ENCODE results near the gene TIMP4. TPM values are rescaled to one million over a fixed set of nuclear protein-coding genes. Genes with fewer than 3 reads are reported as not detected.

The TIMP4 gene
- total and polyA plus RNA-seq, 12 donors: 4.0 to 34.3 (median 9.7) TPM

- intact Hi-C loops (cut with DNase I): no loop called here
- no peak overlapping the region for H3K4me3 ChIP-seq
- H3K9me3 ChIP-seq (replicated peaks in 1 of 3): no peaks in the 10 kb centered on the region
- DNase-seq: no peak
- no peaks in the 10 kb centered on the region for H3K27me3 ChIP-seq
- peaks cover 0 to 10% of the 10 kb centered on the region in 2 donors for H3K4me1 ChIP-seq (replicated peaks in 1 of 2)
- WGBS, 4 donors: 72 to 77% (median 73%) methylated on average over 3 to 4 of the region's 4 CpGs
- H3K36me3 ChIP-seq (replicated peaks in 1 of 2): no peaks in the 10 kb centered on the region
- no peak for TF ChIP-seq CTCF (IDR thresholded peaks at IDR 0.05)
- no peak for TF ChIP-seq POLR2A (IDR thresholded peaks at IDR 0.05)
- H3K27ac ChIP-seq: peak overlapping the region in 1 of 5 donors; percentile 27
These were observed 9.7 kb downstream of the TIMP4 start for GRCh38 chr3:12149029-12149428.

DNA sequence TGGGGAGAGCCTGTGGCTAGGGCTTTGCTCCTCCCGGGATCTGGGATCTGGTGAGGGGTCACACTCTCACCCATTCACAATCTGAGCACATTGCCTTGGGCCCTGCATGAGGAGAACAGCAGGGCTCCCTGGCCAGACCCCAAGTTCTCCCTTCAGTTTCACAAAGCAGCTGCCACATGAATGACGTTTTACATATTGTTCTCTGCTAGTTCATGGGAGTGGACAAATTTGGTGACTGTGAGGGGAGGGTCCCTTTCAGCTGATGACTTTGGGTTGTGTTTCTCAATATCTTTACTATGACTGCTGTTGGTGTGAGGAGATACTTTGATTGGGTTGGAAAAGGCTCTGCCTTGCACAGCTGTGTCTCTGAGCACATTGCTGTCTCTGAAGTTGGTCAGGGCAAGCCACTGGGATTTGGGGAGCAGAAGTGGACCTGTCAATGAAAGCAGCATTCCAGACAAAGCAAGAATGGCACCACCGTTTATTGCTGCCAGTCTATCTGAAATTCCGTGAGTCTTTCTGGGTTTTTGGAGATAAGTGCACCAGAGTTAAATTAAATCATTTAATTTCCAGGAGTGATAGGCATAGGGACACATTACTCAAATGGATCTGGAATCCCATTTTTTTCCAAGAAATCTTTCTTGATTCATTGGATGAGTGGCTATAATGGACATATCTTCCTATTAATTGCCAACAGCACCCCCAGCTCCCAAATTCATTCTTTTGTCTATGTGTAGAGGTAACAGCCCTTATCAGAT is 10.3 kb downstream of the TIMP4 start:
- Histone ChIP-seq H3K4me3 (no peak overlapping the region), H3K27me3 (no peaks in the 10 kb centered on the region), H3K9me3 (replicated peaks in 1 of 3) (no peaks in the 10 kb centered on the region), H3K36me3 (replicated peaks in 1 of 2) (no peaks in the 10 kb centered on the region), H3K4me1 (replicated peaks in 1 of 2) (peaks cover 0 to 17% of the 10 kb centered on the region in 2 donors), H3K27ac (peak overlapping the region in 1 of 5 donors; percentile 27)
- WGBS, 4 donors: 53 to 69% (median 66%) methylated on average over 4 of the region's 4 CpGs
- intact Hi-C loops (cut with DNase I): no loop called here
- DNase-seq: peak in 5 of 7 donors; percentile 21 to 74 (median 26)
- TF ChIP-seq CTCF (IDR thresholded peaks at IDR 0.05) (no peak), POLR2A (IDR thresholded peaks at IDR 0.05) (no peak)

- intact Hi-C loops (cut with DNase I): no loop called here
These were observed 11.5 kb downstream of the TIMP4 start for GRCh38 chr3:12147049-12147780.

More at GRCh38 chr3:12147049-12147780, 11.5 kb downstream of the TIMP4 start:
- no peak for DNase-seq
- H3K27ac ChIP-seq: no peak overlapping the region
- no peaks in the 10 kb centered on the region for H3K36me3 ChIP-seq (replicated peaks in 1 of 2)
- peaks cover 0 to 17% of the 10 kb centered on the region in 2 donors for H3K4me1 ChIP-seq (replicated peaks in 1 of 2)
- H3K4me3 ChIP-seq: no peak overlapping the region
- 65 to 82% (median 81%) methylated on average over 9 of the region's 9 CpGs for WGBS, 4 donors
- TF ChIP-seq POLR2A (IDR thresholded peaks at IDR 0.05): no peak
- TF ChIP-seq CTCF (IDR thresholded peaks at IDR 0.05): no peak
- H3K27me3 ChIP-seq: peaks cover 4% of the 10 kb centered on the region
- H3K9me3 ChIP-seq (replicated peaks in 1 of 3): no peaks in the 10 kb centered on the region

Measured in adrenal gland (tissue), 12 donors.